ENCODE measurements around the gene PTPRR. TPM values are rescaled to one million over a fixed set of nuclear protein-coding genes. Genes with fewer than 3 reads are reported as not detected.
A peak's percentile ranks its signal among the peaks of the same experiment; 100 is the strongest.

PTPRR gene
- total RNA-seq, 1 experiment from 2014 or later = 1.3 TPM

DNA sequence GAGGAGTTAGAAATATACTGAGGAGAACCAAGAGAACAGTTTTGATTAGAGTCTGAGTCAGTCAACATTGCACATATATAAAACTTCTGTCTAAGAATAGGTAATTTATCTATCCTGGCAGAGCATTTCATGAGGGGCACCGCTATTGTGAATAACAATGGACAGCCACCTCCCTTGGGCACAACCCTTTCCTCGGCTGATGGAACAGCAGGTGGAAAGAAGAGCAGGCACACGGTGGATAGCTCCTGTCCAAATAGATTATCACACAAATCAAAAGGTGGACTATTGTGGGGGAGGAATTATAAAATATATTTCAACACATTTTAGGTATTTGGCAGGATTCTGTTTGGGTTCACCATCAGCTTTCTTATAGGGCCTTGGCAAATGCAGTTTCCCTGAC lies 199.3 kb downstream of the PTPRR start:
- no TSS peak for BruUV-seq (replicated peaks)
- Mint-ChIP-seq H3K9me3 (ENCODE audit: unreplicated experiment) (no peaks in the 10 kb centered on the region), H3K36me3 (ENCODE audit: insufficient read depth, unreplicated experiment) (no peaks in the 10 kb centered on the region), H3K27ac (ENCODE audit: unreplicated experiment) (no peak overlapping the region), H3K27me3 (ENCODE audit: insufficient read depth, unreplicated experiment) (no peaks in the 10 kb centered on the region), H3K4me1 (ENCODE audit: low read depth, unreplicated experiment) (no peaks in the 10 kb centered on the region), H3K4me3 (ENCODE audit: unreplicated experiment) (no peak overlapping the region)
- no peak overlapping the region for H3K4me3 ChIP-seq (ENCODE audit: low read depth, low read length)
- H3K4me1 ChIP-seq = no peaks in the 10 kb centered on the region
- DNase-seq = no peak
- H3K27me3 ChIP-seq (replicated peaks; ENCODE audit: control insufficient read depth, insufficient read depth, low read length) = no peaks in the 10 kb centered on the region
- ChIA-PET CTCF (interaction anchor here (1.6 kb wide), 1 partner anchor 131 kb away, joined by 10 read pairs; no protein-coding TSS in a partner anchor), POLR2A (no interaction called here)
- H3K36me3 ChIP-seq (ENCODE audit: control insufficient read depth, insufficient read depth, low read length) = no peaks in the 10 kb centered on the region
- intact Hi-C loops (cut with micrococcal nuclease; ENCODE audit: unreplicated experiment) = no loop called here
- TF ChIP-seq, protein P1, sequence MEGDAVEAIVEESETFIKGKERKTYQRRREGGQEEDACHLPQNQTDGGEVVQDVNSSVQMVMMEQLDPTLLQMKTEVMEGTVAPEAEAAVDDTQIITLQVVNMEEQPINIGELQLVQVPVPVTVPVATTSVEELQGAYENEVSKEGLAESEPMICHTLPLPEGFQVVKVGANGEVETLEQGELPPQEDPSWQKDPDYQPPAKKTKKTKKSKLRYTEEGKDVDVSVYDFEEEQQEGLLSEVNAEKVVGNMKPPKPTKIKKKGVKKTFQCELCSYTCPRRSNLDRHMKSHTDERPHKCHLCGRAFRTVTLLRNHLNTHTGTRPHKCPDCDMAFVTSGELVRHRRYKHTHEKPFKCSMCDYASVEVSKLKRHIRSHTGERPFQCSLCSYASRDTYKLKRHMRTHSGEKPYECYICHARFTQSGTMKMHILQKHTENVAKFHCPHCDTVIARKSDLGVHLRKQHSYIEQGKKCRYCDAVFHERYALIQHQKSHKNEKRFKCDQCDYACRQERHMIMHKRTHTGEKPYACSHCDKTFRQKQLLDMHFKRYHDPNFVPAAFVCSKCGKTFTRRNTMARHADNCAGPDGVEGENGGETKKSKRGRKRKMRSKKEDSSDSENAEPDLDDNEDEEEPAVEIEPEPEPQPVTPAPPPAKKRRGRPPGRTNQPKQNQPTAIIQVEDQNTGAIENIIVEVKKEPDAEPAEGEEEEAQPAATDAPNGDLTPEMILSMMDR (IDR thresholded peaks at IDR 0.05; ENCODE audit: insufficient read depth in 1 of 2, low read depth in 1 of 2, low read length in 1 of 2, severe bottlenecking in 1 of 2, unreplicated experiment in 1 of 2) = no peak
- H3K9me3 ChIP-seq = no peaks in the 10 kb centered on the region

DNA sequence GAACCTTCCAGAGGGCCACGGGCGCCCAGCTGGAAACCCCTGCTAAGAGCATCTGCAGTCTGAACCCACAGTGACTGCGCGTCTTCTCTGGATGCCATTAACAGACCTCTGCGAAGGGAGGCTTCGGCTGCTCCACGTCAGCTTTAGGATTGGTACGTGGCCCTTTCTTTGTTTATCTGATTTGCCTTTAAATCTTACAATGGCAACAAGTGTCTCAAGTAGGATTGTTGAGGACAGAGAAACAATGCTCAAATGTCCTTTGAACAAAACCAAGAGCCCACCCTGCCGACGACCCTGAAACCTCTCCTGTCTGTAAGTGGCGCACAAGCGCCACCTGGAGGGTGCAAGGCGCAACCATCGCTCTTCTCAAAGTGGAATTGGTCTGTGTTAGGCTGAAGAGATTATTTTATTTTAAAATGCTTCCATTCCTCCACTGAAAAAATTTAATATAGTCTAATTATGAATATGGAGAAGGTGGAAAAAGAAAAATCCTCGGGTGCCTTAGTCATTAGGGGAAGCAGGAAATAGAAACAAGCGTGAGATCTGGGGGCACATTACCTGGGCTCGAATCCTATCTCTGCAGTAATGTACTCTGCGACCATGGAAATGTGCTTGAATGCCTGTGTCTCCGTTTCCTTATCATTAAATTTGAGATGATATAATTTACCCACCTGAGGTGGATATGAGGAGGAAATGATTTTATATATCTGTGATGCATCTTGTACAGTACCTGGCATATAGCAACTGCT lies 200.7 kb downstream of the PTPRR start:
- TF ChIP-seq, protein P1 (IDR thresholded peaks at IDR 0.05; ENCODE audit: insufficient read depth in 1 of 2, low read depth in 1 of 2, low read length in 1 of 2, severe bottlenecking in 1 of 2, unreplicated experiment in 1 of 2) = peak; percentile 87
- no peak overlapping the region for H3K4me3 Mint-ChIP-seq (ENCODE audit: unreplicated experiment)
- Histone ChIP-seq H3K36me3 (ENCODE audit: control insufficient read depth, insufficient read depth, low read length) (no peaks in the 10 kb centered on the region), H3K4me3 (ENCODE audit: low read depth, low read length) (no peak overlapping the region), H3K27me3 (replicated peaks; ENCODE audit: control insufficient read depth, insufficient read depth, low read length) (no peaks in the 10 kb centered on the region), H3K9me3 (no peaks in the 10 kb centered on the region), H3K4me1 (no peaks in the 10 kb centered on the region)
- H3K4me1 Mint-ChIP-seq (ENCODE audit: low read depth, unreplicated experiment) = no peaks in the 10 kb centered on the region
- intact Hi-C loops (cut with micrococcal nuclease; ENCODE audit: unreplicated experiment) = loop anchor here (1.0 kb wide), 1 partner anchor 130 kb away; no protein-coding TSS in a partner anchor
- ChIA-PET CTCF (interaction anchor here (0.6 to 1.6 kb wide), 5 partner anchors 31 to 363 kb away, joined by 3 to 10 read pairs (median 3); no protein-coding TSS in a partner anchor), POLR2A (no interaction called here)
- BruUV-seq (replicated peaks) = no TSS peak
- DNase-seq = peak in 1 of 2 experiments; percentile 32
- H3K27ac Mint-ChIP-seq (ENCODE audit: unreplicated experiment) = no peak overlapping the region
- no peaks in the 10 kb centered on the region for H3K9me3 Mint-ChIP-seq (ENCODE audit: unreplicated experiment)
- H3K36me3 Mint-ChIP-seq (ENCODE audit: insufficient read depth, unreplicated experiment) = no peaks in the 10 kb centered on the region
- no peaks in the 10 kb centered on the region for H3K27me3 Mint-ChIP-seq (ENCODE audit: insufficient read depth, unreplicated experiment)

DNA sequence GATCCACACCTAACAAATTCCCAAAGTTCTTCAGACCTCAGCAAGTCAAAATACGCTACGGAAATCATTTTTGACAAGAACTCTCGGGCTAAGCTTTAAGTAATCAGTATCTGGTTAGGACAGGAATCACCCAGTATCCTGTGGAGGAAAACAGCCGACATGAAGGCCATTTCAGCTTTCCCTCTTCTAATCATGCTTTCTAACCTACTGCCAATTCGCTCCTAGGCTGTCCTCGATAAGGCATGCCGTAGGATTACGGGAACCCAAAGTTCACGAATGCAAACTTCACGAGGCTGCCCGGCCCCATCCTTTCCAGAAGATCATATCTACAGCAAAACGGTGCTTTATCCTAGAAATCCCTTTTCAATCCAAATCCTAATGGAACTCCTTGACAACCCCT lies 201.5 kb downstream of the PTPRR start:
- no peaks in the 10 kb centered on the region for H3K36me3 Mint-ChIP-seq (ENCODE audit: insufficient read depth, unreplicated experiment)
- H3K27ac Mint-ChIP-seq (ENCODE audit: unreplicated experiment) = no peak overlapping the region
- H3K36me3 ChIP-seq (ENCODE audit: control insufficient read depth, insufficient read depth, low read length) = no peaks in the 10 kb centered on the region
- no peaks in the 10 kb centered on the region for H3K9me3 ChIP-seq
- no peak overlapping the region for H3K4me3 ChIP-seq (ENCODE audit: low read depth, low read length)
- ChIA-PET POLR2A (no interaction called here), CTCF (interaction anchor here (0.6 to 1.1 kb wide), 4 partner anchors 30 to 363 kb away, joined by 3 to 6 read pairs (median 3); no protein-coding TSS in a partner anchor)
- TF ChIP-seq, protein P1 (IDR thresholded peaks at IDR 0.05; ENCODE audit: insufficient read depth in 1 of 2, low read depth in 1 of 2, low read length in 1 of 2, severe bottlenecking in 1 of 2, unreplicated experiment in 1 of 2) = no peak
- no peaks in the 10 kb centered on the region for H3K9me3 Mint-ChIP-seq (ENCODE audit: unreplicated experiment)
- no peaks in the 10 kb centered on the region for H3K4me1 ChIP-seq
- no peaks in the 10 kb centered on the region for H3K4me1 Mint-ChIP-seq (ENCODE audit: low read depth, unreplicated experiment)
- no peak overlapping the region for H3K4me3 Mint-ChIP-seq (ENCODE audit: unreplicated experiment)
- BruUV-seq (replicated peaks) = no TSS peak
- no peaks in the 10 kb centered on the region for H3K27me3 ChIP-seq (replicated peaks; ENCODE audit: control insufficient read depth, insufficient read depth, low read length)
- DNase-seq = no peak
- intact Hi-C loops (cut with micrococcal nuclease; ENCODE audit: unreplicated experiment) = loop anchor here (1.0 kb wide), 1 partner anchor 129 kb away; no protein-coding TSS in a partner anchor
- no peaks in the 10 kb centered on the region for H3K27me3 Mint-ChIP-seq (ENCODE audit: insufficient read depth, unreplicated experiment)
